Measurements from ENCODE around the gene ABHD14A.

DNA sequence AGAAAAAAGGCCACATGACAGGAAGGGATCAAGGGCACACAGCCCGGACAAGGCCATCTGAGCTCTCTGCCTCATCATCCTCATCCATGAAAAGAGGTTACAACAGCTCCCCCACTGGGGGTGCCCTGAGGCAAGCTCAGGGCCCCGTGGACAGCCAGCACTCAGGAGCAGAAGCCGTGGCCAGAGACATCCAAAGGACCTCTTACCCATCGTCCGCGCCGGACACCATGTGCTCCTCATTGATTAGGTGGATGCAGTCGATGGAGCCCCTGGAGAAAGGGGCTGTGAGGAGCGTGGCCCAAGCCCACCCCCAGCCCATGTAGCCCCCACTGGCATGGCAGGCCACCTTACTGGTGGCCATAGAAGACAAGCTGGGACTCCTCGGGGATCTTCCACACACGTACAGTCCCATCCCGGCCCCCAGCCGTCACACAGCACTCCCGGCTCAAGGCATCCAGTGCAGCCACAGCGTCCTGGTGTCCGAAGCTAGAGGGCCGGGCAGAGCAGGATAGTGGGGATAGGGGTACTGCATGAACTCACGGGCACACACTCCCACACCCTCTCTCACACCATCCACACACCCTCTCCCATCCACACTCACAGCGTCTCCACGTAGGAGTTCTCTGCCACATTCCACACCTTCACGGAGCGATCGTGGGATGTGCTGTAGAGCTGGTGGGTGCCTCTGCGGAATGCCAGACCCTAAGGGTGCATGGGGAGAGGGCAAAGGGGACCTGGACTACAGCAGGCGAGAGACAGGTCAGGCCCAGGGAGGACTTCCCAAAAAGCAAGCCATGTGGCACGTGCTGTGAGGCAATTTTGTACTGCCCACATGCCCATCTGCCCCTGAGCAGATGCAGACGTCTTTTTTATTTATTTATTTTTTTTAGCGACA lies 39.6 kb upstream of the ABHD14A start:
- TF ChIP-seq, protein P1, sequence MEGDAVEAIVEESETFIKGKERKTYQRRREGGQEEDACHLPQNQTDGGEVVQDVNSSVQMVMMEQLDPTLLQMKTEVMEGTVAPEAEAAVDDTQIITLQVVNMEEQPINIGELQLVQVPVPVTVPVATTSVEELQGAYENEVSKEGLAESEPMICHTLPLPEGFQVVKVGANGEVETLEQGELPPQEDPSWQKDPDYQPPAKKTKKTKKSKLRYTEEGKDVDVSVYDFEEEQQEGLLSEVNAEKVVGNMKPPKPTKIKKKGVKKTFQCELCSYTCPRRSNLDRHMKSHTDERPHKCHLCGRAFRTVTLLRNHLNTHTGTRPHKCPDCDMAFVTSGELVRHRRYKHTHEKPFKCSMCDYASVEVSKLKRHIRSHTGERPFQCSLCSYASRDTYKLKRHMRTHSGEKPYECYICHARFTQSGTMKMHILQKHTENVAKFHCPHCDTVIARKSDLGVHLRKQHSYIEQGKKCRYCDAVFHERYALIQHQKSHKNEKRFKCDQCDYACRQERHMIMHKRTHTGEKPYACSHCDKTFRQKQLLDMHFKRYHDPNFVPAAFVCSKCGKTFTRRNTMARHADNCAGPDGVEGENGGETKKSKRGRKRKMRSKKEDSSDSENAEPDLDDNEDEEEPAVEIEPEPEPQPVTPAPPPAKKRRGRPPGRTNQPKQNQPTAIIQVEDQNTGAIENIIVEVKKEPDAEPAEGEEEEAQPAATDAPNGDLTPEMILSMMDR (IDR thresholded peaks at IDR 0.05 in 8 of 11, conservative IDR thresholded peaks at IDR 0.05 in 3 of 11), result no peak
- no peak for TF ChIP-seq POLR2A (IDR thresholded peaks at IDR 0.05)

Measured in spleen (tissue), 7 donors.